ENCODE measurements around the gene PDE2A.
A peak's percentile ranks its signal among the peaks of the same experiment; 100 is the strongest.

PDE2A gene

GRCh38 chr11:72720047-72720446 lies 45.8 kb upstream of the PDE2A start:
- in situ Hi-C loops (cut with HindIII; ENCODE audit: low sequenced_read_pairs) = no loop called here

GRCh38 chr11:72719551-72719950 lies 45.3 kb upstream of the PDE2A start:
- in situ Hi-C loops (cut with HindIII; ENCODE audit: low sequenced_read_pairs) = no loop called here
- TF ChIP-seq CTCF (IDR thresholded peaks at IDR 0.05; ENCODE audit: low read depth, low read length) = no peak
- no peak overlapping the region for H3K4me3 ChIP-seq (ENCODE audit: low read depth, low read length)
- DNase-seq (ENCODE audit: low read depth, low spot score) = no peak

More at GRCh38 chr11:72720047-72720446, 45.8 kb upstream of the PDE2A start:
- no peak for TF ChIP-seq CTCF (IDR thresholded peaks at IDR 0.05; ENCODE audit: low read depth, low read length)
- no peak overlapping the region for H3K4me3 ChIP-seq (ENCODE audit: low read depth, low read length)
- no peak for DNase-seq (ENCODE audit: low read depth, low spot score)

GRCh38 chr11:72719144-72719543 lies 44.9 kb upstream of the PDE2A start:
- TF ChIP-seq CTCF (IDR thresholded peaks at IDR 0.05; ENCODE audit: low read depth, low read length) = no peak
- H3K4me3 ChIP-seq (ENCODE audit: low read depth, low read length) = no peak overlapping the region
- no peak for DNase-seq (ENCODE audit: low read depth, low spot score)
- in situ Hi-C loops (cut with HindIII; ENCODE audit: low sequenced_read_pairs) = no loop called here

GRCh38 chr11:72718101-72718501 lies 43.9 kb upstream of the PDE2A start:
- no peak for TF ChIP-seq CTCF (IDR thresholded peaks at IDR 0.05; ENCODE audit: low read depth, low read length)
- in situ Hi-C loops (cut with HindIII; ENCODE audit: low sequenced_read_pairs) = no loop called here
- no peak overlapping the region for H3K4me3 ChIP-seq (ENCODE audit: low read depth, low read length)
- DNase-seq (ENCODE audit: low read depth, low spot score) = no peak

GRCh38 chr11:72716788-72717435 lies 42.7 kb upstream of the PDE2A start:
- H3K4me3 ChIP-seq (ENCODE audit: low read depth, low read length) = no peak overlapping the region
- in situ Hi-C loops (cut with HindIII; ENCODE audit: low sequenced_read_pairs) = no loop called here
- TF ChIP-seq CTCF (IDR thresholded peaks at IDR 0.05; ENCODE audit: low read depth, low read length) = no peak
- DNase-seq (ENCODE audit: low read depth, low spot score) = no peak

- TF ChIP-seq CTCF (IDR thresholded peaks at IDR 0.05; ENCODE audit: low read depth, low read length) = no peak
- in situ Hi-C loops (cut with HindIII; ENCODE audit: low sequenced_read_pairs) = no loop called here
- DNase-seq (ENCODE audit: low read depth, low spot score) = peak; percentile 42
- no peak overlapping the region for H3K4me3 ChIP-seq (ENCODE audit: low read depth, low read length)
Measured at GRCh38 chr11:72716290-72716689, 42.1 kb upstream of the PDE2A start.

All from astrocyte of the spinal cord (primary cell).